Mucosa of descending colon (tissue), 3 donors: ENCODE results near the gene PSTPIP1. TPM values are rescaled to one million over a fixed set of nuclear protein-coding genes. Genes with fewer than 3 reads are reported as not detected.

Experiments used
- ATAC-seq: fragments of 200-7000 bp; cut with Tn5 transposase; one replicate; pipeline ENCODE4 v1.9.1; 2020; ENCODE audit warnings: mild to moderate bottlenecking, moderate library complexity
- DNase-seq, 3 donors: peaks; one replicate each; pipeline ENCODE4 v3.0.0-alpha.2; 2020
- H3K36me3 ChIP-seq: fragments of 200-600 bp; one replicate; pipeline ENCODE4 v1.8.0; 2021; ENCODE audit warnings: low read depth, mild to moderate bottlenecking
- H3K4me1 ChIP-seq: fragments of 200-600 bp; one replicate; pipeline ENCODE4 v1.8.0; 2021; ENCODE audit warnings: low read depth, mild to moderate bottlenecking
- H3K4me3 ChIP-seq: fragments of 200-600 bp; one replicate; pipeline ENCODE4 v1.8.0; 2021; ENCODE audit warnings: mild to moderate bottlenecking
- H3K9me3 ChIP-seq: fragments of 200-600 bp; one replicate; pipeline ENCODE4 v1.8.0; 2021; ENCODE audit warnings: mild to moderate bottlenecking
- intact Hi-C, 2 donors: fragments of 100-400 bp; cut with DNase I in 1 of 2; cut with micrococcal nuclease in 1 of 2; formaldehyde crosslinking; loops; one replicate each; pipeline versions ENCODE4 v1.11.0 to v1.11.1; 2022; cut with DNase I, micrococcal nuclease
- total RNA-seq, 3 donors: library from RNA; stranded (reverse); fragmentation: NEBNext Ultra II Directional in 2 of 3; extraction: Animal tissue kit (Norgen Biotek cat#: 25700) in 2 of 3; gene quantifications; one replicate each; pipeline versions ENCODE4 v1.2.1 to v1.2.4, GENCODE V29; 2021 to 2023
- TF ChIP-seq, protein P1 (sequence below): fragments of 200-600 bp; IDR thresholded peaks from one replicate; pipeline ENCODE4 v1.8.0; 2022; ENCODE audit warnings: antibody characterized with exemption, mild to moderate bottlenecking
- donor health status: DM: no; HTN: no; CAD: no; lungs with moderate emphysema.
- donor health status: DM: no; HTN: no; CAD: no.
- donor health status: DM: no; HTN: yes; CAD: no.

The PSTPIP1 gene
- total RNA-seq, 3 donors from 2014 or later: 4.4 to 8.2 (median 6.3) TPM

DNA sequence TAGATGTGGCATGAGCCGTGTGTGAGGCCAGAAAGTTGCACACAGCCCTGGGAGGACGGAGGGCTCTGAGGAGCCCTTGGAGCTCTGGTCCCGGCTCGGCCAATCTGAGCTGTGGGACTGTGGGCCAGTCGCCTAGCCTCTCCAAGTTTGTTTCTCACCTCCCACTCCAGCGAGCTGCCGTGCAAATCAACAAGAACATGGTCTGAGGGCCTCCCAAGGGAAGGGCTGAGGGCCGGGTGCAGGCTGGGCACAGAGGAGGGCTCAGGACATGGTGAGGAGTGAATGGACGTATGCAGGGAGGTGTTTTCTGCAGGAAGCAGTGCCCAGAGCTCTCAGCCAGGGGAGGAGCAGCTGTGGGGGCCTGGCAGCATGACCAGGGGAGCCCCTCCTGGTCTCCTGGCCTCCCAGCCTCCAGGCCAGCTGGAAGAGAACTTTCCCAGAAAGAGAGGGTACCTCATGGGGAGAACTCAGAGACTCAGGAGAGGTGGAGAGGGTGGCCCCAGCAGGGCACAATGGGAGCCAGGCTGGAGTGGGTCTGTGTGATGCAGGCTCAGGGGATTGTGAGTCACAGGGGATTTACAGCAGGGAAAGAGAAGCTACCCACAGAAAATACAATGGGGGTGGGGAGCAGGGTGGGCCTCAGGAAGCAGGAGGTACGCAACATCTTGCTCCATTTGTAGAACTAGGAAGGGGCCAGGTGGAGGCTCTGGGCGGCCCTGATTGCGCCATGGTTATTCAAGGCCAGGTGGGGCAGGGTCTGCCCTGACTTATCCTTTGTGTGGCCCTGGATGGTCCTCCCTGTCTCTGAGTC is 24.8 kb downstream of the PSTPIP1 start:
- H3K4me1 ChIP-seq: peaks cover 4% of the 10 kb centered on the region
- DNase-seq (peak in 1 of 3 donors; percentile 39), ATAC-seq (no peak)
- H3K36me3 ChIP-seq: no peaks in the 10 kb centered on the region
- intact Hi-C loops: loop anchor here in 1 of 2 donors (10.0 kb wide), 1 partner anchor 525 kb away; no protein-coding TSS in a partner anchor
- TF ChIP-seq, protein P1, sequence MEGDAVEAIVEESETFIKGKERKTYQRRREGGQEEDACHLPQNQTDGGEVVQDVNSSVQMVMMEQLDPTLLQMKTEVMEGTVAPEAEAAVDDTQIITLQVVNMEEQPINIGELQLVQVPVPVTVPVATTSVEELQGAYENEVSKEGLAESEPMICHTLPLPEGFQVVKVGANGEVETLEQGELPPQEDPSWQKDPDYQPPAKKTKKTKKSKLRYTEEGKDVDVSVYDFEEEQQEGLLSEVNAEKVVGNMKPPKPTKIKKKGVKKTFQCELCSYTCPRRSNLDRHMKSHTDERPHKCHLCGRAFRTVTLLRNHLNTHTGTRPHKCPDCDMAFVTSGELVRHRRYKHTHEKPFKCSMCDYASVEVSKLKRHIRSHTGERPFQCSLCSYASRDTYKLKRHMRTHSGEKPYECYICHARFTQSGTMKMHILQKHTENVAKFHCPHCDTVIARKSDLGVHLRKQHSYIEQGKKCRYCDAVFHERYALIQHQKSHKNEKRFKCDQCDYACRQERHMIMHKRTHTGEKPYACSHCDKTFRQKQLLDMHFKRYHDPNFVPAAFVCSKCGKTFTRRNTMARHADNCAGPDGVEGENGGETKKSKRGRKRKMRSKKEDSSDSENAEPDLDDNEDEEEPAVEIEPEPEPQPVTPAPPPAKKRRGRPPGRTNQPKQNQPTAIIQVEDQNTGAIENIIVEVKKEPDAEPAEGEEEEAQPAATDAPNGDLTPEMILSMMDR: no peak
- no peak overlapping the region for H3K4me3 ChIP-seq
- no peaks in the 10 kb centered on the region for H3K9me3 ChIP-seq

DNA sequence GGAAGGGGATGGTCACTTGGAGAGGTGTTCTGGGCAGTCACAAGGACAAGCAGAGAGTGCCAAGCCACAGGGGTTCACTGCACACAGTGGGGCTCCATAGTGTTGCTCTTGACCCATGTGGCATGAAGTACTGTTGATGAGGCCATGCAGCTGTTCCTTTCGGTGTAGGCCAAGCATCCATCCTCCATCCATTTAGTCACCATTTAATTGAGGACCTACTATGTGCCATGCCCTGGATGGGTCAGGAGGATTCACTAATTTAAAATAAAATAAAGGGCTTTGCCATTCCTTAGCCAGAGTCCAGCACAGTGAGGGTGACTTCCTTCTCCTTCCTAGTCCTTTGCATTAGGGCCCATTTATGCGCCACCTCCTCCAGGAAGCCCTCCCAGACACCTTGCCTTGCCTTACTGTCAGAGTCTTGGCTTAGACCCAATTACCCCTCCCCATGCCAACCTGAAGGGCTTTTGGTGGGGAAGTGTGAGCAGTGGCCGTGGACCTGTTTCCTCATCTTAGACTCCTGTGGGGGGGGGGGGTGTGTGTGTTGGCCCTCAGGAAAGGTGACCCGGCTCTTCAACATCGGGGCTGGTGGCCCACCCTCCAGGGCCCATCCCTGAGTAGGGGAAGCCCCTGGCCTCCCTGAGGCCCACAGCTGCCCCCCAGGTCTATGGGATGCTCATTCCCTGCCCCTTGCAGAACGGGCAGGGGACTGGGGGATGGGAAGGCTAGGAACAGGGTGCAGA is 25.6 kb downstream of the PSTPIP1 start:
- DNase-seq: no peak
- no peak overlapping the region for H3K4me3 ChIP-seq
- H3K4me1 ChIP-seq: peaks cover 4% of the 10 kb centered on the region
- H3K9me3 ChIP-seq: no peaks in the 10 kb centered on the region
- intact Hi-C loops: loop anchor here in 1 of 2 donors (10.0 kb wide), 1 partner anchor 524 kb away; no protein-coding TSS in a partner anchor
- ATAC-seq: no peak
- no peaks in the 10 kb centered on the region for H3K36me3 ChIP-seq
- TF ChIP-seq, protein P1: no peak

DNA sequence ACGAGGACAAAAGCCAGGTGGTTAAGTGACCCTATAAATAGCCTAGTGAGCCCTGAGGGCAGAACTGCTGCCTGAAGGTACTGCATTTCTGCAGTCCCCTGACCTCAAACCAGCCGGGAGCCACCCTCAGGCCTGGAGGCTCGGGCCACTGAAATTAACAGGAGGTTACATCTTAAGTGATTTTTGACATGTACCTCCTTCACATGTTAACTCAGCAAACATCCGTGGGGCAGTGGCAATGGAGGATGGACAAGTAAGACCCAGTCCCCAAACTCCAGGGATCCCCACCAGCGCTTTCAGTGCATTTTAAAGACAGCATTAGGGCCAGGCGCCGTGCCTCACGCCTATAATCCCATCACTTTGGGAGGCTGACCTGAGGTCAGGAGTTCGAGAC is 26.2 kb downstream of the PSTPIP1 start:
- H3K36me3 ChIP-seq: no peaks in the 10 kb centered on the region
- intact Hi-C loops: loop anchor here in 1 of 2 donors (10.0 kb wide), 1 partner anchor 524 kb away; no protein-coding TSS in a partner anchor
- ATAC-seq (no peak), DNase-seq (peak in 1 of 3 donors; percentile 20)
- peaks cover 4% of the 10 kb centered on the region for H3K4me1 ChIP-seq
- TF ChIP-seq, protein P1: no peak
- no peaks in the 10 kb centered on the region for H3K9me3 ChIP-seq
- H3K4me3 ChIP-seq: no peak overlapping the region

DNA sequence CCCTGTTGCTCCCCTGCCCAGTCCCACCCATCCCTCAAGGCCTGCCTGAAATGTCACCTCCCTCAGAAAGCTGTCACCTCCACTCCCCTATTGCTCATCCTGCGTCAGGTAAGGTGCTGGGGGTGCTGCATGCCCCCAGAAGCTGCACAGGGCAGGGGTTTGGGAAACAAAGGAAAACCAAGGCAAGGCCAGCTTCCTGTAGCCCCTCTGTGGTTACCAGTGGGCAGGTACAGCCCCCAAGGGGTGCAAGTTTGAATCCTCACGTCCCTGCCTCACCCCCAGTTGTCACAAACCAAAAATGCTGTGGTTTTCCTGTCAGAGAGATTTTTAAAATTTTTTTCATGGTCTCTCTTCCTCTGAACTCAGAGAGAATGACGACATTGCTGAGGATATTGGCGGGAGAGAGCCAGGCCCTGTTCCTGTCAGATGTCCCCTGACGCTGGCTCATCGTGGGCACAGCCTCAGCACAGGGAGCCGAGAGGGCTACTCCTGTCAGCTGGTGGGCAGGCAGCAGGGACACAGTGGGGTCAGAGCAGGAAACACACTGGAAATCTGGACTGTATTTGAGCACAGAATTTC is 27.0 kb downstream of the PSTPIP1 start:
- ATAC-seq (peak; percentile 17), DNase-seq (peak in 2 of 3 donors; percentile 39 to 64)
- TF ChIP-seq, protein P1: no peak
- H3K9me3 ChIP-seq: no peaks in the 10 kb centered on the region
- H3K36me3 ChIP-seq: no peaks in the 10 kb centered on the region
- intact Hi-C loops: loop anchor here in 1 of 2 donors (10.0 kb wide), 1 partner anchor 523 kb away; no protein-coding TSS in a partner anchor
- H3K4me3 ChIP-seq: no peak overlapping the region
- peaks cover 4% of the 10 kb centered on the region for H3K4me1 ChIP-seq
